Activated CD4-positive, CD25-positive, alpha-beta regulatory T cell treated with anti-CD3 and anti-CD28 coated beads, Interleukin-2, amount 50 U/mL, for 24 hours (primary cell): Measurements from ENCODE around the gene SPACDR.

ENCODE experiments used
- ATAC-seq, 2 donors: fragments of 150-1000 bp; cut with Tn5 transposase; one replicate each; pipeline ENCODE4 v1.10.0; 2021; ENCODE audit warnings: mild to moderate bottlenecking in 1 of 2, moderate library complexity in 1 of 2

Gene SPACDR

GRCh38 chr7:100433592-100434296 lies 30.3 kb downstream of the SPACDR start:
- ATAC-seq: no peak

GRCh38 chr7:100433276-100433591 lies 30.8 kb downstream of the SPACDR start:
- no peak for ATAC-seq

- no peak for ATAC-seq
Observed at GRCh38 chr7:100432621-100433275, 31.3 kb downstream of the SPACDR start.

- no peak for ATAC-seq
Observed at GRCh38 chr7:100432053-100432452, 32.0 kb downstream of the SPACDR start.

- ATAC-seq: no peak
Observed at GRCh38 chr7:100431286-100431735, 32.7 kb downstream of the SPACDR start.

- ATAC-seq: no peak
Observed at GRCh38 chr7:100430493-100431285, 33.4 kb downstream of the SPACDR start.

- peak; percentile 43 to 53 for ATAC-seq
Observed at GRCh38 chr7:100429637-100430492, 34.2 kb downstream of the SPACDR start, which contains the start of gene MEPCE. TSS of gene MEPCE (plus strand) at chr7:100429831. CDS start at chr7:100430019, 188 bp downstream.

GRCh38 chr7:100428967-100429636 lies 35.0 kb downstream of the SPACDR start:
- ATAC-seq: peak; percentile 55

- peak; percentile 52 to 62 for ATAC-seq
Observed at GRCh38 chr7:100428199-100428966, 35.7 kb downstream of the SPACDR start, which contains the start of gene ZCWPW1. TSS of gene ZCWPW1 (minus strand) at chr7:100428703. CDS start at chr7:100420649, 8,054 bp downstream.

- no peak for ATAC-seq
Observed at GRCh38 chr7:100427762-100428198, 36.3 kb downstream of the SPACDR start.

GRCh38 chr7:100426516-100426915 lies 37.5 kb downstream of the SPACDR start:
- ATAC-seq: no peak

GRCh38 chr7:100425347-100425746 lies 38.7 kb downstream of the SPACDR start:
- ATAC-seq: no peak

GRCh38 chr7:100423315-100423714 lies 40.7 kb downstream of the SPACDR start:
- no peak for ATAC-seq

GRCh38 chr7:100419660-100420226 lies 44.3 kb downstream of the SPACDR start:
- ATAC-seq: no peak

- no peak for ATAC-seq
Observed at GRCh38 chr7:100418930-100419659, 45.0 kb downstream of the SPACDR start.

GRCh38 chr7:100415448-100415847 lies 48.6 kb downstream of the SPACDR start:
- no peak for ATAC-seq

- ATAC-seq: no peak
Observed at GRCh38 chr7:100413889-100414288, 50.2 kb downstream of the SPACDR start.

GRCh38 chr7:100413346-100413745 lies 50.7 kb downstream of the SPACDR start:
- ATAC-seq: no peak

- ATAC-seq: no peak
Observed at GRCh38 chr7:100411101-100411500, 53.0 kb downstream of the SPACDR start.
